BJ (cell line): ENCODE data around the gene FREM3. TPM values are rescaled to one million over a fixed set of nuclear protein-coding genes. Genes with fewer than 3 reads are reported as not detected.

Experiments
- CTCF ChIA-PET: fragments of 350-600 bp; formaldehyde crosslinking; extraction: SDS; loops from one replicate; lab custom pipeline; 2021; ENCODE audit warnings: antibody characterized with exemption, inconsistent platforms; lab: Yijun Ruan, JAX
- POLR2A ChIA-PET: fragments of 300-600 bp; sonication (Branson Sonifier 250); formaldehyde crosslinking; extraction: SDS; loops from one replicate; lab custom pipeline; 2021; ENCODE audit warnings: antibody characterized with exemption; lab: Charles Lee
- DNase-seq: peaks from one replicate; pipeline ENCODE4 v3.0.0-alpha.2; 2011; ENCODE audit warnings: low read depth
- H3K27me3 ChIP-seq: 2 replicates; pipeline ENCODE4 v1.6.0; 2011; ENCODE audit warnings: low read length; ENCODE audit not compliant: control insufficient read depth, insufficient read depth
- H3K36me3 ChIP-seq: 2 replicates; pipeline ENCODE4 v1.5.1; 2011; ENCODE audit warnings: low read length; ENCODE audit not compliant: control insufficient read depth, insufficient read depth
- H3K4me3 ChIP-seq: 2 replicates; pipeline ENCODE4 v1.5.1; 2011; ENCODE audit warnings: low read depth, mild to moderate bottlenecking, control low read depth, low read length
- CTCF ChIP-seq: IDR thresholded peaks from 2 replicates; pipeline ENCODE4 v1.5.1; 2011; ENCODE audit warnings: low read depth, mild to moderate bottlenecking, control low read depth, inconsistent platforms, low read length, moderate library complexity; ENCODE audit not compliant: insufficient read depth
- polyA plus RNA-seq: library from polyadenylated mRNA; depleted of rRNA; stranded (reverse); fragments of >200 nt; gene quantifications from 2 replicates; pipeline ENCODE4 v1.2.3, GENCODE V29; 2011

The FREM3 gene
- polyA plus RNA-seq, 1 experiment = not detected

DNA sequence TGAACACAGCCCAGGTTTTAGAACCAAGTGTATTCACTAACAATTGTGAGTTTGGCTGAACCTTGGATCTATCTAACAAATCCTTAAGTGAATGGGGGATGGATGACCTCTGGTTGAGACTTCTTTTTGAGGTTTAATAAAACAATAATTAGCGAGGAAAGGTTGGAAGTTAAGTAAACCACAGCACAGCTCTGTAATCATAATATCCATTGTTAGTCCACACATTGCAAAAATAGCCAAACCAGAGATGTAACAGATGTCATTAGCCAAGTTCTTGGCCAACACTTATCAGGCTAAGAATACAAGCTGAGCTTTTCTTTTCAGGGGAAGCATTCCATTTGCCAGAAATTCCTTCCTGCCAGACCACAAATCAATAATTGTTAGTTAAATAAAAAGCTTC lies 59.1 kb downstream of the FREM3 start:
- TF ChIP-seq CTCF = no peak
- CTCF ChIA-PET = no interaction called here
- no peak for DNase-seq
- H3K4me3 ChIP-seq = no peak overlapping the region
- no peaks in the 10 kb centered on the region for H3K36me3 ChIP-seq
- H3K27me3 ChIP-seq = no peaks in the 10 kb centered on the region
- POLR2A ChIA-PET = no interaction called here

DNA sequence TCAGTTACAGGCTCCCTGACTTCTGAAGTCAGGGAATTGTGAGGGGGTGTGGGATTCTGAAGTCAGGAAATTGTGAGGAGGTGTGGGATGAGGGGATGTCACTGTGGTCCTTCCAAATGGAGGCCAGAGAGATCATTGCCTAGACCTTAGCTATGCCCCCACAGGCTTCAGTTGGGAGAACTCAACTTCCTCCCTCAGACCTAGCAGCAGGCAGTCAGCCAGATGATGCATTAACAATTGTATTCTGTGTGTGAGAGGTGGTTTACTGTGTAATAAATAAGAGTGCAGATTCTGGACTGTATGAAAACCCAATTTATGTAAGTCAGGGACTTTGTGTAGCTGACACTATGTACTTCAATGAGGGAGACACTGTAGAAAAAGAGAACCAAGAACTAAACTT lies 65.7 kb downstream of the FREM3 start:
- no peak for TF ChIP-seq CTCF
- POLR2A ChIA-PET = no interaction called here
- CTCF ChIA-PET = no interaction called here

DNA sequence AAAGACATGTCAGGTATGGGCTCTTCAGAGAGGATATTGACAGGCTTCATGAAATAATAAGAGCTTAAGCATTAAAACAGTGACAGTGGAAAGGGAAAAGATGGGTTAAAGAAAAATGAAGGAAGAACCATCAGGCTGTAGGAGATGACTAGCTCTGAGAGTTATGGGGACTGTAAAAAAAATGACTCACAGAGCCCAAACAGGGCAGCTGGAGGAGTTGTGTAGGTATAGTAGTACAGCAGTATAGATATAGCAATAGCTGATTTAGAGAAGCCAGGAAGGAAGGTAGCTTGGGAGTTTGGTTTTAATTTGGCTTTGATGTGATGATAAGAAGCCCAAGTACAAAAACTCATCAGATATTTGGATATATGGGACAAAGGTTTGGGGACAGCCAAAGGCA lies 66.6 kb downstream of the FREM3 start:
- no peak for TF ChIP-seq CTCF
- no peak for DNase-seq
- ChIA-PET POLR2A (interaction anchor here (0.6 kb wide), 1 partner anchor 21 kb away, joined by 3 read pairs; no protein-coding TSS in a partner anchor), CTCF (no interaction called here)
- H3K36me3 ChIP-seq = no peaks in the 10 kb centered on the region
- H3K4me3 ChIP-seq = no peak overlapping the region
- no peaks in the 10 kb centered on the region for H3K27me3 ChIP-seq

More for the DNA sequence above, 65.7 kb downstream of the FREM3 start:
- DNase-seq = no peak
- Histone ChIP-seq H3K4me3 (no peak overlapping the region), H3K36me3 (no peaks in the 10 kb centered on the region), H3K27me3 (no peaks in the 10 kb centered on the region)

GRCh38 chr4:143626134-143626911 lies 74.2 kb downstream of the FREM3 start:
- H3K36me3 ChIP-seq = no peaks in the 10 kb centered on the region
- TF ChIP-seq CTCF = no peak
- H3K27me3 ChIP-seq = no peaks in the 10 kb centered on the region
- CTCF ChIA-PET = interaction anchor here (1.0 kb wide), 1 partner anchor 31 kb away, joined by 3 read pairs; no protein-coding TSS in a partner anchor
- POLR2A ChIA-PET = no interaction called here
- peak; percentile 11 for DNase-seq
- no peak overlapping the region for H3K4me3 ChIP-seq

DNA sequence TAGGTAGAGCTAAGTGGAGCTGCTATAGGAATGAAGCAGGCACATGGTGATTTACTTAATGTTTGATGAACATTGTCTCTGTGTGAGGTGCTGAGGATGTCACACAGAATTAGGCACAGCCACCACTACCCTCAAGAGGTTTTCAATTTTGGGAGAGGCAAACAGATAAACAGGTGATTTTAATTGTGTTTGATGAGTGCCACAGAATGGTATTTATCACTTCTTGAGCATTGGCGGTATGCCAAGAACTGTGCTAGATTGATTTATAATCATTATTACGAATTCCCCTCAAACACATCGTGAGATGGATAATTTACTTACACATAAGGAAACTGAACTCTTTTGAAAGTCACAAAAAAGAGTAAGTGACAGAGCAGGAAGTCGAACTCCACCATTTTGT lies 74.8 kb downstream of the FREM3 start:
- Histone ChIP-seq H3K27me3 (no peaks in the 10 kb centered on the region), H3K36me3 (no peaks in the 10 kb centered on the region), H3K4me3 (no peak overlapping the region)
- no peak for DNase-seq
- POLR2A ChIA-PET = no interaction called here
- CTCF ChIA-PET = no interaction called here
- no peak for TF ChIP-seq CTCF
